Hypothalamus (tissue), 51 donors: ENCODE results near the gene KRTAP4-5.
A peak's percentile ranks its signal among the peaks of the same experiment; 100 is the strongest.
"Not testable (repeated sequence)": the region's sequence is repeated elsewhere in the genome, so short reads cannot be mapped to it uniquely, and the experiment has no call there.

ENCODE experiments used
- DNase-seq, 51 donors: peaks; one replicate each; lab custom pipeline; 2025; lab: John Stamatoyannopoulos, UW

KRTAP4-5 gene

DNA sequence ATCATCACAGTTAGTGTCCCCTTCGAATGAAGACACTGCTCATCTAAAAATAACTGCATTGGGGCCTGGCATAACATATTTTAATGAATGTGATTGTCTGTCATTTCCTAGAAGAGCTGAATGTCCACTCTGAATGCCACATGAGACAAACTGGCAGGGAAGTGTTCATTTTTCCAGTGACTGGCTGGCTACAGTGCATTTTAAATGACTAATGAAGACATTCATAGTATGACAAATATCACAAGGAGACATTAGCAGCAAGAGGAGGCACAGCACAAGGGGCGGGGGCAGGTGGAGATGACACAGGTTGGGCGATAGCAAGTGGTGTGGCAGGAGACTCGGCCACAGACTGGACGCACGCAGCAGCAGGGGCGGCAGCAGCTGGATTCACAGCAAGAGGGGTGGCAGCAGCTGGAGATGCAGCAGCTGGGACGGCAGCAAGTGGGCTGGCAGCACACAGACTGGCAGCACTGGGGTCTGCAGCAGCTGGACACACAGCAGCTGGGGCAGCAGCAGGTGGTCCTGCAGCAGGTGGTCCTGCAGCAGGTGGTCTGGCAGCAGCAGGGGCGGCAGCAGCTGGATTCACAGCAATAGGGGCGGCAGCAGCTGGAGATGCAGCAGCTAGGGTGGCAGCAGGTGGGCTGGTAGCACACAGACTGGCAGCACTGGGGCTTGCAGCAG is 514 bp downstream of the KRTAP4-5 start:
- not testable (repeated sequence) for DNase-seq

DNA sequence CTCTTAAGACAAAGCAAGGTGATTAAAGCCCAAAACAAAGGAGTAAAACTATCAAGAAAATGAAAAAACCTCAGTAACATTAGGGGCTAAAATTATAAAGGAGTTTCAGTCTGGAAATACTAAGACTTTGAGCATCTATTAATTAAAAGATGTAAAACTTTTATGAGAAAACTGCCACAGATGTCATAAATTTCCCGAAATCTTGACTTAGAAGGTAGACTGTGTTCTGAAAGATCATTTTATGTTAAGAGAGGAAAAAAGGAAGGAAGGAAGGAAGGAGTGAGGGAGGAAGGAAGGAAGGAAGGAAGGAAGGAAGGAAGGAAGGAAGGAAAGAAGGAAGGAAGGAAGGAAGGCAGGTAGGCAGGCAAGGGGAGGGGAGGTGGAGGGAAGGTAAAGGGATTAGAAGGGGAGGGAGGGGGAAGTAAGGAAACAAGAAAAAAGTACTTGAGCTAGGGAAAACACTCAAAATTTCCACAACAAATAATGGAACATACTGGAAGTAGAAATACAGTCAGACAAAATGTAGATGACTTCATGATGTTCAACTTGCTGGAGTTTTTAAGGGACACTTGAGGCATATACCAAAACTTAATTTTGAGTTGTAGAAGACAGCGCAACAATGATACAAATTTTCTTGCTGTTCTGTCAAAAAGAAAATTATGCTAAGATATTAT is 2.0 kb downstream of the KRTAP4-5 start:
- DNase-seq: no peak

DNA sequence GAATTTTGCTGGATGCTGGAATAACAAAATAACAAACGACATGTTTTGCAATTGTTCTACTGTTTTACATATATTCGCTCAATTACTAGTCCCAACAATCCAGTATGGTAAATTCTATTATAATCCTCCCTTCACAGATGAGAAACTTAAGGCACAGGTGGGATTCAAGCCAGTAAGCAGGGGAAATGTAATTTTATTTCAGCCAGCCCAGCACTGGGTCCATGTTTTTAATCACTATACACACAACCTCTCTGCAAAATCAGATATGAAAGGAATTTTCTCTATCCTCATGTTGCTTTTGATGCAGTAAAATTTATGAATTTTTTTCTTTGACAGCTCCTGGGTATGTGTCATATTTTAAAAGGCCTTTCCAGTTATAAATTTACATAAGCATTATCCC is 4.4 kb downstream of the KRTAP4-5 start:
- no peak for DNase-seq

DNA sequence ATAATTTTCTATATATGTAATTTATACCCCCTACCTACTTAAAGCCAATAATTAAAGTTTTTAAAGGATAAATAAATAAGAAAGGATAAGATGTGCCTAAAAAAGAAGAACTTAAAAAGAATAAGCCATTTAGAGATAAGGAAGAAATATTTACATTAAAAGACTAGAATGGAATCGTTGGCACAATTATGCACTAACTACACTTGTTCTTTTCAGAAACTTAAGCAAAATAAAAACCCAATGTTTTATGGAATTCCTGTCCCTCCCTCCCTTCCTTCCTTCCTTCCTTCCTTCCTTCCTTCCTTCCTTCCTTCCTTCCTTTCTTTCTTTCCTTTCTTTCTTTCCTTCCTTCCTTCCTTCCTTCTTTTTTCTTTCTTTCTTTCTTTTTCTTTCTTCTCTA is 4.8 kb downstream of the KRTAP4-5 start:
- no peak for DNase-seq

DNA sequence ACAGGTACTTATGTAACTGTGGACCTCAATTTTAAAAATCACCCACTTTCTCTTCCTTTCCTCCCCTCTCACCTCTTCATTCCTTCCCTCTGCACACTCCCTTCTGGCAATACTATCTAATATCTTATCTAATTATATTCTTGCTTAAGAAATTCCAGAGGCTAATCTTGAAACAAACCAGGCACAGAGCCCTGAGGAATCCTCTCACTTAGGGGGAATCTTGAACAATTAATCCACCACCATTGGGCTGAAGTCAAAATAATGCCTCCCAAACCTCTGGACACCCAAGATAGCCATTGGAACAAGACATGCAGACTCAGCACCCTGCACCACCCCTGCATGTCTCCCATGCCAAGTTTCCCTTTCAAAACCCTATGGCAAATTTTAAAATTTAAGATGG is 8.3 kb downstream of the KRTAP4-5 start:
- no peak for DNase-seq

DNA sequence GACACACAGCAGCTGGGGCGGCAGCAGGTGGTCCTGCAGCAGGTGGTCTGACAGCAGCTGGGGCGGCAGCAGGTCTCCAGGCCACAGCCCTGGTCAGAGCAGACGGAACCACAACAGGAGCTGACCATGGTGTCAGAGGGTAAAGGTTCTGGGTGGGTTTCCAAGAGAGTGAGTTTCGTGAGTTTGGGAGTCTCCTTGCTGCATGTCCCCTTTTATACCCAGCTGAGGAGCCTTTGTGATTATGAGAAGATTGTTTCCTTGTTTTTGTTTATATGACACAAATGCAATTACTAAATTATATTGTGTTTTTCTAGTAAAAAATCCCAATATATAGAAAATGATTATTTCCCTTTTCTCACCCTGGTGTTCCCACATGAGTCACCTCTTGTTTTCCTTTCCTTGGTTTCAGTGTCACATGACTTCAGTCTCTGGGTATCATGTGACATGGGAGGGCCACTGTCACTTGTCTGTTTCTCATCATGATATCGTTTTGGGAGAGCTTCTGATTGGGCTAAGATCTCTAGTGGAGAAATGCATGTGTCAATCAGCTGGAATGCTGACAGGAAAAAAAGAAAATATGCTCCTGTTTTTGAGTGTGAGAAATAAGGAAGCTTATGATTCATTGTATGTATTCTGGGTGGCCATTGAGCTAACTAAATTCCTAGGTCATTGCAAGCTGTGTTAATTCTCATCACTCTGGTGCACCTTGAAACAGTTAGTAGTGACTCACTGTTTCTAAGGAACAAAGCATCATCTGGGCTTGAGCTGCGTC is 9.1 kb downstream of the KRTAP4-5 start, which contains the start of gene KRTAP4-6:
KRTAP4-6 (minus strand) TSS at position 185 of the 772 bp plus-strand sequence; CDS start at position 128, 57 bp downstream.
- DNase-seq: no peak

DNA sequence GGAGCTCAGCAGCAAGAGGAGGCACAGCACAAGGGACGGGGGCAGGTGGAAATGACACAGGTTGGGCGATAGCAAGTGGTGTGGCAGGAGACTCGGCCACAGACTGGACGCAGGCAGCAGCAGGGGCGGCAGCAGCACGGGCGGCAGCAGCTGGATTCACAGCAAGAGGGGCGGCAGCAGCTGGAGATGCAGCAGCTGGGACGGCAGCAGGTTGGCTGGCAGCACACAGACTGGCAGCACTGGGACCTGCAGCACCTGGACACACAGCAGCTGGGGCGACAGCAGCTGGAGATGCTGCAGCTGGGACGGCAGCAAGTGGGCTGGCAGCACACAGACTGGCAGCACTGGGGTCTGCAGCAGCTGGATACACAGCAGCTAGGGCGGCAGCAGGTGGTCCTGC is 9.8 kb downstream of the KRTAP4-5 start:
- not testable (repeated sequence) for DNase-seq

DNA sequence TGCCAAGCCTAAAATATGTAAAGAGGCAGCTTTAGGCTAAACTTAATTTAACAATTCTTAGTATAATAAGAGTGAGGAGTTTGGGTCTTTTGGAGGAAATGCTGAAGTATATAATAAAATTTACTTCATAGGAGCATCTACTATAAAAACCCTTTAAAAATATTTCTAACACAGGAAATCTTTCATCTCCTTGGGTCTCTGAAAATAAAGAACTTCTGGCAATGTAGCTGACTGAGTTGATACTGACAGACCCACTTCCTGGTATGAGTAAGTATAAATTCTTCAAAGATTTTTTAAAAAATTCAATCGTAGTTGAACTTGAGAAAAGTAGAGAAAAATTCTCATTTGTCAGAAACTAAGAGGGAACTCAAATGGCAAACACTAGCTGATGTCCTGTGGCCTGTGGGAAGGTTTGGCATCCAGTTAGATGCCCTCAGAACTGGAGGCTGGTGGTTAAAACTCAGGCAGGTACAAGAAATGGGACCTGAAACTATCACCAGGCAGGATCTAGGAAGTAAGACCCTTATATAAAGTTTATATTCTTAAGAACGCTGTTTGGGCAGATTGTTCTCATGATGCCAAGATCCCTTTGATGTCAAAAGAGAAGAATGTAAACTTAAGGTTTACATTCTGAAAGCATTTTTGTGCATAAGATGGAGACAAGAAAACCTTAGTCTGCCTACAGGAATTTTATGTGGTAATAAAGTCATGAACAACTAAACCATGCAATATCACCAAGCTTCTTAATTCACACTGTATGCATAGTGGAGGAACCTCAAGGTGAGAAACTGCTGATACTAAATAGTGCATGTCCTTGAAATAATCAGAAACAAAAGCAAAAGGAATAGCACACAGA is 15.5 kb downstream of the KRTAP4-5 start:
- DNase-seq: no peak

DNA sequence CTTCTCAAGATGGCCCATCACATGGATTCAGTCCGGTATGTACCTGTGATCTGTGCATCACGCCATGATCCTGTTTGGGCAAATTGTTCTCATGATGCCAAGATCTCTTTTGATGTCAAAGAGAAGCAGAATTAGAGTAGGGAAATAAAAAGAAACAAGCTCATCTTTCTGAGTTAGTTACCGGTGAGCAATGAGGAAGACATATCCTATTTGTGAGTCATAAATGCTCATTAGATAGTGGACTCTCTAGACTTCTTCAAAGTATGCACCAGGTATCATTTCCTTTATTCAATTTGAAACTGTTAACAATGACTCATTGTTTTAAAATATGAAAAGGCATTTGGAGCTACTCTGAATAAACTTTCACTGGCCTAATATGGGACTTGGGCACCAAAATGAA is 17.6 kb downstream of the KRTAP4-5 start:
- DNase-seq: no peak

DNA sequence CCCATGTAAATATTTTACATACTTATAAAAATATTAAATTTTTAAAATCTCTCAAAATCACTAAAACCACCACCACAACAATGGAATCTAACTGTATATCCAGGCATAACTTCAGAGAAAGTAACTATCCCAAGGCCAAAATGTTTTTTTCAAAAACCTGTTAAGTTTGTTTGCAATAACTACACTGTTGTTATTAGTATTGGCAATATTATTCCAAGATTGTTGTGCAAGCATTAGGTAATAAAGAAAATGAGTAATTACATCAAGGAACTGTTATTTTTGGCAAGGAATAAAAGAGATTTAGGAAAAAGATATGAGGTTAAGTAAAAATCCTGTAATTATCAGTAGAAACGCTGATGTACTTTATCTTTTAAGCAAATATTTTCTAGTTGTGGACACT is 22.3 kb downstream of the KRTAP4-5 start:
- no peak for DNase-seq

DNA sequence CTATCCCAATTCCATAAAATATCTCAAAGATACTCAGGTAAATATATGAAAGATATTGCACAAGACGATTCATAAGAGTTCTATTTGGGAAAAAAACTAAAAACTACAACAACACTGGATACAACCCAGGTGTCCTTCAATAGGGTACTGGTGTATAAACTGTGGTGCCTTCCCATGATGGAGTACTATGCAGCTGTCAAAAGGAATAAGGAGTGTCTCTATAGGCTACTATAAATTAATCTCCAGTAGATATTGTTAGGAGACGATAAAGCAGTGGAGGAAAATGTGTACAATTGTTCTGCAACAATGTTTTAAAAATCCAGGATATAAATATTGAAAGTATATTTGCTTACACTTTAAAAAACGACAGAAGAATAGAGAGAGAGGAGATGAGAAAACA is 23.2 kb downstream of the KRTAP4-5 start:
- DNase-seq: no peak

DNA sequence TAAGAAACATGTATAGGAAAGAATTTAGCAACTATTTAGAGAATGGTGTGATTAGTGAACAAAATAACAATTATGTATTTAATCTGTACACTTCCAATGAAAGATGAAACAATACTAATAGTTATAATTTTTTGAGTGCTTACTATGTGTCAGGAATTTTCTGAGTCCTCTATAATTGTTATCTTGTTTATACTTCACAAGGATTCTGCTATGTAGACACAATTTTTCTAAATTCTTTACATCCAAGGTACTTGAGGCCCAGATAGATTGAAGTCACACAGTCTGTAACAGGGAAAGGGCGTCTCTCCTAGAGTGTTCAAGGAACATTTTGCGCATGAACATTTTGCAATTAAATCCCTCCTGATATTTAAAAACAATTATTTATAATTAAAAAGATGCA is 24.6 kb downstream of the KRTAP4-5 start:
- DNase-seq: no peak

DNA sequence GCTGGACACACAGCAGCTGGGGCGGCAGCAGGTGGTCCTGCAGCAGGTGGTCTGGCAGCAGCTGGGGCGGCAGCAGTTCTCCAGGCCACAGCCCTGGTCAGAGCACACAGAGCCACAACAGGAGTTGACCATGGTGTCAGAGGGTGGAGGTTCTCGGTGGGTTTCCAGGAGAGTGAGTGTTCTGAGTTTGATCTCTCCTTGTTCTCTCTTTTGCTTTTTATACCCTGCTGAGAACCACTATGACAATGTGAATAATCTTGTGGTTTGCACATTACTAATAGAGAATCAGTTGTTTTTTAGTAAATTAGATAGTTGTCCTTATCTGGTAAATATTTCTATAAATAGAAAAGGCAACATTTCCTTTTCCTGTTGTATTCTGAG is 25.6 kb downstream of the KRTAP4-5 start, which contains the start of gene KRTAP4-12:
KRTAP4-12 (minus strand) TSS at position 192 of the 381 bp plus-strand sequence; CDS start at position 132, 60 bp downstream.
- not testable (repeated sequence) for DNase-seq

DNA sequence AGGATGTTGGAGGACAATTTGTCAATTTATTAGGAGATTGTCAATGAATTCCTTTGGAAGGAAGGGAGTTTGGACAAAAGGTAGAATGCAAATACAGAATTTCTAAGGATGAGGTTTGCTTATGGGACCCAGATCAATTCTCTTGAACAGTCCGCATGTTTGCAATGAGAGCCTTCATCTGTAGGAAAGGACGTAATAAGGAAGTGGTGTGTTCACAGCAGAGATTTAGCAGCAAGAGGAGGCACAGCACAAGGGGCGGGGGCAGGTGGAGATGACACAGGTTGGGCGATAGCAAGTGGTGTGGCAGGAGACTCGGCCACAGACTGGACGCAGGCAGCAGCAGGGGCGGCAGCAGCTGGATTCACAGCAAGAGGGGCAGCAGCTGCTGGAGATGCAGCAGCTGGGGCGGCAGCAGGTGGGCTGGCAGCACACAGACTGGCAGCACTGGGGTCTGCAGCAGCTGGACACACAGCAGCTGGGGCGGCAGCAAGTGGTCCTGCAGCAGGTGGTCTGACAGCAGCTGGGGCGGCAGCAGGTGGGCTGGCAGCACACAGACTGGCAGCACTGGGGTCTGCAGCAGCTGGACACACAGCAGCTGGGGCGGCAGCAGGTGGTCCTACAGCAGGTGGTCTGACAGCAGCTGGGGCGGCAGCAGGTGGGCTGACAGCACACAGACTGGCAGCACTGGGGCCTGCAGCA is 26.2 kb downstream of the KRTAP4-5 start:
- not testable (repeated sequence) for DNase-seq

DNA sequence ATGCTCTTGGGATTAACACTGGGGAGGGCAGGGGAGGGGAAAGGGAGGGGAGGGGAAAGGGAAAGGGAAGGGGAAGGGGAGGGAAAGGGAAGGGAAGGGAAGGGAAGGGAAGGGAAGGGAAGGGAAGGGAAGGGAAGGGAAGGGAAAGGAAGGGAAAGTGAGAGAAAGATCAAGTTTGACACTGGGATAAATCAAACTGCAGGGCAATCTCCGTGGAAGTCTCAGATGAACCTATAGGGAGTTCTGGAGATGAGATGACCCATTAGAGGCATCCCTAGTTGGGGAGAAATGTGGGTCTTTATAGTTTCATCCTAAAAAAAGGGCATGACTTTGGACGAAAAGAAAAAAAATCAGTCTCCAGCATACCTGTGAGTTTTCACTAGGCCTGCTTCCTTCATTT is 27.9 kb downstream of the KRTAP4-5 start:
- DNase-seq: no peak

DNA sequence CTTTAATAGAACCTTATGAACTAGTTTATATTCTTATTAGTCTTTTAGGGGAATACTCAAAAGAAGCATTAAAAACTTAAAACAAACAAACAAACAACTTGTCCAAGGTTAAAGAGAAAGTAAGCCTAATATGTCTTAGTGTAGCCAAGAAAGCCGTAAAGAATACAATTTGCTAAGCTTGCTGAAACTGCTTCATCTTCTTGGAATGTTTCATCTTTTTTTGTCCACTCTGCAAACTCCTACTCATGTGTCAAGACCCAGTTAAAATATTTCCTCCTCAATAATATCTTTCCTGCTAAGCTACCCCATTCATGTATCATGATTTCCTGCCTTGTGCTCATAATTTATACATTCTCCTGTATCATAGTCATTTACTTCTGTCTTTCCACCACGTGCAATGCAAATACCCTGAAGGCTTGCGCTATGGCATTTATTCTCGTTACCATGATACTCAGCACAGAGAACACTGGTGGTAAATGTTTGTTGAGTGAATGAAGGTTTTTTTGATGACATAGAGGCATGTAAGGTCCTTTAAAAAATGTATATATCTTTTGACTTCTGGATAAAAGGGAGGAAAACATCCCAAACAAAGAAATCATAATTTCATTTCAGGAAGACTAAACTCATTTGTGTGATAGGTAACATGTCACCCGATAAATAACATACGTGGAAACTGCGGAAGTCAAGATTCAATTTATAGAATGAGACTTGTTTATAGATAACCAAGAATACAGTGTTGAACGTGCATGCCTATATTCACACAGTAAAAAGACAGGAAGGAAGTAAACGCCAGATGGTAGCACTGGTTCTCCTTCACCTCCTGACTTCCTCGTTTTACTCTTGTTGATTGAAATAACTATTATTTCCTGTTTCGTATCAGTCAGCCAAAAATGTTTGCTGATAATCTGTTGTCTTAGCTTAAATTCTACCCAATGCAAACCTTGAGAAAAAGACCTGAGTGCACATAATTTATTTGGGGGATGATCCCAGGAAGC is 29.6 kb downstream of the KRTAP4-5 start:
- peak in 1 of 51 donors; percentile 2 for DNase-seq

DNA sequence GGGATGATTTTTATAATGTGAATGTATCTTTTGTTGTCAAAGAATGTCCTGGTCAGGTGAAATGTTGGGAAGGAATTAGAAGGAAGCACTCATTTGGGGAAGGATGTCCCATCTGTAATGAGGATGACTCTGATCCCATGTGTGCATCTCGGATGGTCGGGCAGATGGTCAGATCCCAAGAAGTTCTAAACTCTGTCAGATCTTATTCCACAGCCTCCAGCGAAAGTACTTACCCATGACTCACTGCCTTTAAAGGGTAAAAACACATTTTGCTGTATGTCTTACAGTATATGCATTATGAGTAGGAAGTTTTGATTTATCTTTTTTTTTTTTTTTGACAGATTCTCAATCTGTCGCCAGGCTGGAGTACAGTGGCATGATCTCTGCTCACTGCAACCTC is 30.9 kb downstream of the KRTAP4-5 start:
- no peak for DNase-seq

DNA sequence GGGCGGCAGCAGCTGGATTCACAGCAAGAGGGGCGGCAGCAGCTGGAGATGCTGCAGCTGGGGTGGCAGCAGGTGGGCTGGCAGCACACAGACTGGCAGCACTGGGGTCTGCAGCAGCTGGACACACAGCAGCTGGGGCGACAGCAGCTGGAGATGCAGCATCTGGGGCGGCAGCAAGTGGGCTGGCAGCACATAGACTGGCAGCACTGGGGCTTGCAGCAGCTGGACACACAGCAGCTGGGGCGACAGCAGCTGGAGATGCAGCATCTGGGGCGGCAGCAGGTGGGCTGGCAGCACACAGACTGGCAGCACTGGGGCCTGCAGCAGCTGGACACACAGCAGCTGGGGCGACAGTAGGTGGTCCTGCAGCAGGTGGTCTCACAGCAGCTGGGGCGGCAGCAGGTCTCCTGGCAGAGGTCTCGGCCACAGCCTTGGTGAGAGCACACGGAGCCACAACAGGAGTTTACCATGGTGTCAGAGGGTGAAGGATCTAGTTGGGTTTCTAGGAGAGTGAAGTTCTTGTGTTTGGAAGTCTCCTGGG is 31.7 kb downstream of the KRTAP4-5 start, which contains the start of gene KRTAP4-11:
KRTAP4-11 (minus strand) TSS at position 528 of the 541 bp plus-strand sequence; CDS start at position 470, 58 bp downstream.
- not testable (repeated sequence) for DNase-seq
